Thyroid gland (tissue), 4 donors: ENCODE results near the gene SEC22C.

ENCODE experiments used
- POLR2A ChIP-seq, 2 donors: fragments of 450-650 bp; IDR thresholded peaks; one replicate each; pipeline ENCODE4 v1.6.1; 2017; ENCODE audit warnings: antibody characterized with exemption in 2 of 2, mild to moderate bottlenecking in 2 of 2, moderate library complexity in 1 of 2
- TF ChIP-seq, protein P1 (sequence below), 6 experiments: fragments of 200-600 bp in 3 of 6; fragments of 450-650 bp in 3 of 6; sonication (generic) in 3 of 6; IDR thresholded peaks; one replicate each; pipeline ENCODE4 v1.5.1; 2016 to 2019; ENCODE audit warnings: antibody characterized with exemption in 6 of 6, mild to moderate bottlenecking in 2 of 6, inconsistent platforms in 1 of 6, moderate library complexity in 1 of 6

DNA sequence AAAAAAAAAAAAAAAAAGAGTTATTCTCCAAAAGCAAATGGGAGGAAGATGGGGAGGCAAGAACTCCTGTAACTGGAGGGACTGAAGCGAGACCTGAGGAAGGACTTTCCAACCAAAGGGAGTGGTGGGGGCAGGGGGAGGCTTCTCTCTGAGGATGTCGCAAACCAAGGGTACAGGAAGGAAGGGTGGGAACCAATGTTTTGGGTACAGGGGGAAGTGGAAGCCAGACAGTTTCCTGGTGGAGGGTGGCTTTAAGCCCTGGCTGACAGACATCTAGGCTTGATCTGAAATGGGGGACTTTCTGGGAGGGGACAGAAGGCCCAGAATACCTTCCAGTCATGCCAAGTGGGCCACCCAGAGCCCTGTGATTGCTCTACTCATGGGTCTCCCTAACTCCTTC lies 52.3 kb downstream of the SEC22C start:
- TF ChIP-seq, protein P1, sequence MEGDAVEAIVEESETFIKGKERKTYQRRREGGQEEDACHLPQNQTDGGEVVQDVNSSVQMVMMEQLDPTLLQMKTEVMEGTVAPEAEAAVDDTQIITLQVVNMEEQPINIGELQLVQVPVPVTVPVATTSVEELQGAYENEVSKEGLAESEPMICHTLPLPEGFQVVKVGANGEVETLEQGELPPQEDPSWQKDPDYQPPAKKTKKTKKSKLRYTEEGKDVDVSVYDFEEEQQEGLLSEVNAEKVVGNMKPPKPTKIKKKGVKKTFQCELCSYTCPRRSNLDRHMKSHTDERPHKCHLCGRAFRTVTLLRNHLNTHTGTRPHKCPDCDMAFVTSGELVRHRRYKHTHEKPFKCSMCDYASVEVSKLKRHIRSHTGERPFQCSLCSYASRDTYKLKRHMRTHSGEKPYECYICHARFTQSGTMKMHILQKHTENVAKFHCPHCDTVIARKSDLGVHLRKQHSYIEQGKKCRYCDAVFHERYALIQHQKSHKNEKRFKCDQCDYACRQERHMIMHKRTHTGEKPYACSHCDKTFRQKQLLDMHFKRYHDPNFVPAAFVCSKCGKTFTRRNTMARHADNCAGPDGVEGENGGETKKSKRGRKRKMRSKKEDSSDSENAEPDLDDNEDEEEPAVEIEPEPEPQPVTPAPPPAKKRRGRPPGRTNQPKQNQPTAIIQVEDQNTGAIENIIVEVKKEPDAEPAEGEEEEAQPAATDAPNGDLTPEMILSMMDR (IDR thresholded peaks at IDR 0.05) = no peak
- no peak for TF ChIP-seq POLR2A (IDR thresholded peaks at IDR 0.05)
